Measurements from ENCODE around the gene SLC25A26. TPM values are rescaled to one million over a fixed set of nuclear protein-coding genes. Genes with fewer than 3 reads are reported as not detected.
"Not testable (repeated sequence)": the region's sequence is repeated elsewhere in the genome, so short reads cannot be mapped to it uniquely, and the experiment has no call there.

SLC25A26 gene
- total RNA-seq, 2 experiments from 2014 or later = 12.9 to 15.3 TPM

DNA sequence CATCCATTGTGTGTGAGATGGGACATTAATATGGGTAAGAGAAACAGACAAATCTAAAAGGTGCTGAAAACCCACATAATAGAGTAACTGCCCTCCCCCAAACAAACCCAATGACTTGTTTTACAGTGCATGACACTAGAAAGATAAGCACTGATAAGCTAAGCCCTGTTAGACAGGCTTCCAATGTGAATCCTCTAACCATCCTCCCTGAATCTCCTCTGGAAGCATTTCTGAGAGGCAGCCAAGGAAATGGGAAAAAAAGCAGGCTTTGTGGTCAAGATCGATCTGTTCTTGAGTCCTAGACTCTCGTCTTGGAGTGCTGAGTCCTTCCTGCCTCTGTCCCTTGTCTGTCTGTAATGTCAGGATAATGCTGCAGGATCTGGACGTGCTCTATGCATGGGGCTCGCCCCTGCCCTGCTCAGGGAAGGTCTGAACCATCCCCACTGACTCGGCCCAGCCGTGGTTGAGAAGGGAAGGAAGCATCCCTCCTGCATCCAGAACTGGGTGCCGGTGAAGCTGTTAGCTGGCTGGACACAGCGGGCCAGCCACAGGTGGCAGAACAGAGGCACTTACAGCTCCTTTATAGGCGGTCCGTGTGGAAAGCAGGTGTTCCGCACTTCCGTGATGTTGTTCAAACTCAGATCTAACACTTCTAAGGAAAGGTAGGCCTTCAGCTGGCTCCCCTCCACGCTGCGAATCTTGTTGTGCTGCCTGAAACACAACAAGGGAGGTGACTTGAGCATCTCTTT is 195.9 kb downstream of the SLC25A26 start:
- no peaks in the 10 kb centered on the region for H3K27me3 Mint-ChIP-seq
- peaks cover 23% of the 10 kb centered on the region for H3K4me1 Mint-ChIP-seq
- CTCF ChIA-PET = no interaction called here
- H3K27ac Mint-ChIP-seq = no peak overlapping the region
- no peak overlapping the region for H3K4me3 Mint-ChIP-seq
- no peak for DNase-seq
- H3K9me3 Mint-ChIP-seq = peaks cover 16% of the 10 kb centered on the region
- H3K36me3 Mint-ChIP-seq (ENCODE audit: low read depth) = peaks cover 53% of the 10 kb centered on the region
- POLR2A ChIA-PET = no interaction called here

DNA sequence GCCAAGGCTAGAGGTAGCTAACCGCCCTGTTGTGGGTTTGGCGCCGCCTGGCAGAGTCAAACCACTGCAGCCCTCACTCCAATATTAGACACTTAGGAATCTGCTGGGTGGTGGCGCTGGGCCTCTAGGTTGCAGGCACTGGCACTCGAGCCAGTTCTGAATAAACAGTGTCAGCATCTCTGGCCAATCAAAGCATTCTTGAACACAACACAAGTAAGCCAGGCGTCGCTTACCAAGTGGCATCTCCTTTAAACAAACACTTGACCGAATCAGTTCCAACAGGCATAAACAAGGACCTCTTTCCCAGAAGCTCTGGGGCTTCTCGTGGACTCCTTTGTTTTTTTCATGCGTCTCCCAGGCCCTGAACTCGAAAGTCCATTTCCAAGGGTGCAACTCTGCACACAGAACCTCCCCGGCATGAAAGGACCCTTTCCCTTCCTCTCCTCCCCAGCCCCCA is 197.7 kb downstream of the SLC25A26 start:
- peaks cover 30% of the 10 kb centered on the region for H3K9me3 Mint-ChIP-seq
- ChIA-PET POLR2A (no interaction called here), CTCF (no interaction called here)
- no peaks in the 10 kb centered on the region for H3K27me3 Mint-ChIP-seq
- H3K4me3 Mint-ChIP-seq = no peak overlapping the region
- peaks cover 17% of the 10 kb centered on the region for H3K4me1 Mint-ChIP-seq
- H3K36me3 Mint-ChIP-seq (ENCODE audit: low read depth) = peaks cover 59% of the 10 kb centered on the region
- no peak for DNase-seq
- H3K27ac Mint-ChIP-seq = no peak overlapping the region

DNA sequence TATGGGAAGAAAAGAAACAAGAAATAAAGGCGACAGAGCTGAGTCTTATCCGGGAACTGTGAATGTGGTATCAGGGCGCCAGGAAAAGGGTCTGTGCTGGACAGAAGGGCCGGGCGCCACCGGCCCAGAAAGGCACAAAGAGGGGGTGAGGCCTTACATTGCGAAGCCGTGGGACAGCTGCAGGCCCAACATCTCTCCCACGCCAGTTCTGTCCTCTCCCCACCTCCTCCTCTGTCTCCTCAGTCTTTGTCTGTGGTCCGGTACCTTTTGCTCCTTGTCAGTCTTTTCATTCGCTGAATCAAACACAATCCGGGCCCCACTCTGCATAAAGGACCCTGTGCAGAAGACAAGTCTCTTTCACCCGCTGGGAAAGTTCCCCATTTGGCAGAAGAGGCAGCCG is 198.2 kb downstream of the SLC25A26 start:
- peak overlapping the region; percentile 28 for H3K27ac Mint-ChIP-seq
- peaks cover 35% of the 10 kb centered on the region for H3K9me3 Mint-ChIP-seq
- ChIA-PET CTCF (no interaction called here), POLR2A (no interaction called here)
- H3K4me1 Mint-ChIP-seq = peaks cover 17% of the 10 kb centered on the region
- peaks cover 62% of the 10 kb centered on the region for H3K36me3 Mint-ChIP-seq (ENCODE audit: low read depth)
- no peaks in the 10 kb centered on the region for H3K27me3 Mint-ChIP-seq
- no peak for DNase-seq
- H3K4me3 Mint-ChIP-seq = no peak overlapping the region

DNA sequence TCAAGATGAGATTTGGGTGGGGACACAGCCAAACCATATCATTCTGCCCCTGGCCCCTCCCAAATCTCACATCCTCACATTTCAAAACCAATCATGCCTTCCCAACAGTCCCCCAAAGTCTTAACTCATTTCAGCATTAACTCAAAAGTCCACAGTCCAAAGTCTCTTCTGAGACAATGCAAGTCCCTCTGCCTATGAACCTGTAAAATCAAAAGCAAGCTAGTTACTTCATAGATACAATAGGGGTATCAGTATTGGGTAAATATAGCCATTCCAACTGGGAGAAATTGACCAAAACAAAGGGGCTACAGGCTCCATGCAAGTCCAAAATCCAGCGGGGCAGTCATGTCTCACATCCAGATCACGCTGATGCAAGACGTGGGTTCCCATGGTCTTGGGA is 200.3 kb downstream of the SLC25A26 start:
- DNase-seq, H3K4me3 Mint-ChIP-seq, H3K27me3 Mint-ChIP-seq, H3K27ac Mint-ChIP-seq, POLR2A ChIA-PET, CTCF ChIA-PET: not testable (repeated sequence)
- H3K36me3 Mint-ChIP-seq (ENCODE audit: low read depth) = peaks cover 63% of the 10 kb centered on the region
- H3K9me3 Mint-ChIP-seq = peaks cover 39% of the 10 kb centered on the region
- peaks cover 17% of the 10 kb centered on the region for H3K4me1 Mint-ChIP-seq

DNA sequence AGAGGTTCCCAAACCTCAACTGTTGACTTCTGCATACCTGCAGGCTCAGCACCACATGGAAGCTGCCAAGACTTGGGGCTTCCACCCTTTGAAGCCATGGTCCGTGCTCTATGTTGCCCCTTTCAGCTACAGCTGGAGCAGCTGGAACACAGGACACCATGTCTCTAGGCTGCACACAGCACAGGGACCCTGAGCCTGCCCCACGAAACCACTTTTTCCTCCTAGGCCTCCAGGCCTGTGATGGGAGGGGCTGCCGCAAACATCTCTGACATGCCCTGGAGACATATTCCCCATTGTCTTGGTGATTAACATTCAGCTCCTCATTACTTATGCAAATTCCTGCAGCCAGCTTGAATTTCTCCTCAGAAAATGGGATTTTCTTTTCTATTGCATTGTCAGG is 201.1 kb downstream of the SLC25A26 start:
- Mint-ChIP-seq H3K9me3 (peaks cover 39% of the 10 kb centered on the region), H3K36me3 (ENCODE audit: low read depth) (peaks cover 58% of the 10 kb centered on the region), H3K4me1 (peaks cover 19% of the 10 kb centered on the region)
- H3K27ac Mint-ChIP-seq, H3K4me3 Mint-ChIP-seq, CTCF ChIA-PET, POLR2A ChIA-PET, H3K27me3 Mint-ChIP-seq, DNase-seq: not testable (repeated sequence)

DNA sequence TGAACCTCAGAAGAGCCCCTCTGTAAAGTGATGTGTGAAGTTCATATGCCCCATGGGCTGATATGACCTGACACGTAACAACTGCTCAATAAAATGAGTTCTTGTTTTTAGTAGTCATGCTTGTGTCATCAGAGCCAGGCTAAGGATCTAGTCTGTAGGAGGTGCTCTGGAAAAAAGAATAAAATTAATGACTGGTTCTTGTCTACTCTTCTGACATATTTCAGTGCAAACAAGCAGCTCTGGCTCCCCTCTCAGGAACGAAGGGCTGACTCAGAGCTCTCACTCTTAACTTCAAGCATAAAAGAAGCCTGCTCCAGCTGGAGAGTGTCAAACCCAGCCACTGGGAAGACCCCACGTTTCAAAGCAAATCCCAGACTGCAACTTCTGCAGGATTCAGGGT is 203.0 kb downstream of the SLC25A26 start:
- ChIA-PET CTCF (no interaction called here), POLR2A (no interaction called here)
- H3K4me3 Mint-ChIP-seq = no peak overlapping the region
- no peak for DNase-seq
- no peak overlapping the region for H3K27ac Mint-ChIP-seq
- H3K36me3 Mint-ChIP-seq (ENCODE audit: low read depth) = peaks cover 52% of the 10 kb centered on the region
- H3K4me1 Mint-ChIP-seq = peaks cover 20% of the 10 kb centered on the region
- H3K9me3 Mint-ChIP-seq = peaks cover 39% of the 10 kb centered on the region
- no peaks in the 10 kb centered on the region for H3K27me3 Mint-ChIP-seq

DNA sequence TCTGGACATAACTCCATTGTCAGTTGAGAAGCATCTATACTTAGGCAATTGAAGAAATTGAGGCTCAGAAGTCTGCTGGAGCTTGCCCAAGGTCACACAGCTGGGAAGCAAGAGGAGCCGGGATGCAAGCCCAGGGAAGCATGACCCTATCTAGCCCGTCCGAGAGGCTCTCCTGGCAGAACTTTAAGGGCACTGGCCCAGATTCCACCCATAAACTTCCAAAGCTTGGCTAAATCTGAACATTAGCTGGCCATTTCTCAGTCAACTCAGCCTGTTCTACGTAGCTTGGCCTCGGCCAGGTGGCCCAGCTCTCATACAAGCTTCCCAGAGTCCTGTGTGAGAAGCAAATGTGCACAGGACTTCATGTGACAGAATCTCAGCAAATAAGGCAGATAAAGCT is 204.2 kb downstream of the SLC25A26 start:
- Mint-ChIP-seq H3K27me3 (no peaks in the 10 kb centered on the region), H3K4me1 (peaks cover 16% of the 10 kb centered on the region), H3K4me3 (no peak overlapping the region), H3K36me3 (ENCODE audit: low read depth) (peaks cover 53% of the 10 kb centered on the region), H3K9me3 (peaks cover 36% of the 10 kb centered on the region), H3K27ac (no peak overlapping the region)
- ChIA-PET POLR2A (no interaction called here), CTCF (interaction anchor here (1.2 kb wide), 1 partner anchor 397 kb away, joined by 3 read pairs; no protein-coding TSS in a partner anchor)
- no peak for DNase-seq

DNA sequence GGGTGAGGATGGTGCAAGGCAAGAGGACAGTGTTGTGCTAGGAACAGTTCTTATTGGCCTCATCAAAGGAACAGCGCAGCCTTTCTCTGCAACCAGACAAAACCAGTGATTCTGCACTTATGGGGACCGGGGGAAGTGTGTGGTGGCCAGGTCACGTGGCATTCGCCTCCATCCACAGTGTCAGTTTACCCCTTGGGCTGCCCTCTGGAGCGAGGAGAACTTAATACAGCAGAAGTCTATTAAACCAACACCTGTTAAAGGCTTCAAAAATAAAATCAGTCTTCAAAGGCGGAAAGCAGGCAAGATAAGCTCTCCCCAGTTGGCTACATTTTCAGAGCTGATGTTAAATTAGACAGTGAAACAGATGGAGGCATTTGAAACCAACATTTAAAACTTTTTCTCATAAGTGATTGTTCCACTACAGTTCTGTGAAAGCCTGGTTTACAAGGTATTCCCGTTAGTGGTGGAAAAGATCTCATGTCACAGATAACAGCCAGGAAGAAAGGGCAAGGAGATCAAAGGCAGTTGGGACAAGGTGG is 204.8 kb downstream of the SLC25A26 start:
- H3K27ac Mint-ChIP-seq = no peak overlapping the region
- ChIA-PET POLR2A (no interaction called here), CTCF (interaction anchor here (1.2 kb wide), 1 partner anchor 396 kb away, joined by 3 read pairs; no protein-coding TSS in a partner anchor)
- no peak for DNase-seq
- no peaks in the 10 kb centered on the region for H3K27me3 Mint-ChIP-seq
- no peak overlapping the region for H3K4me3 Mint-ChIP-seq
- peaks cover 47% of the 10 kb centered on the region for H3K36me3 Mint-ChIP-seq (ENCODE audit: low read depth)
- H3K4me1 Mint-ChIP-seq = peaks cover 10% of the 10 kb centered on the region
- H3K9me3 Mint-ChIP-seq = peaks cover 30% of the 10 kb centered on the region

DNA sequence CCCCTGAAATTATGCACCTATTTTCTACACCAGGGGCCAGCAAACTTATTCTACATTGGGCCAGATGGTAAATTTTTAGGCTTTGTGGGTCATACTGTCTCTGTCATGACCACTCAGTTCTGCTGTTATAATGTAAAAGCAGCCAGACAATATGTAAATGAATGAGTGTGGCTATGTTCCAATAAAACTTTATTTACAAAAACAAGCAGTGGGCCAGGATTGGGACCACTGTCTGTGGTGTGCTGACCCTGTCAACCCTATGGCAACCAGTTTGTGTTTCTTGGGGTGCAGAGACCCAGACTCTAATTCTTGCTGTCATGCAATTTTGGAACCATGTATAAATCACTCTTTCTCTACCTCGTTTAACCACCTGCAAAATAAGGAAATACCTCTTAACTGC is 205.3 kb downstream of the SLC25A26 start:
- Mint-ChIP-seq H3K27me3 (no peaks in the 10 kb centered on the region), H3K9me3 (peaks cover 27% of the 10 kb centered on the region), H3K4me3 (no peak overlapping the region), H3K36me3 (ENCODE audit: low read depth) (peaks cover 42% of the 10 kb centered on the region), H3K4me1 (peaks cover 7% of the 10 kb centered on the region), H3K27ac (no peak overlapping the region)
- CTCF ChIA-PET = no interaction called here
- DNase-seq = no peak
- POLR2A ChIA-PET = no interaction called here

DNA sequence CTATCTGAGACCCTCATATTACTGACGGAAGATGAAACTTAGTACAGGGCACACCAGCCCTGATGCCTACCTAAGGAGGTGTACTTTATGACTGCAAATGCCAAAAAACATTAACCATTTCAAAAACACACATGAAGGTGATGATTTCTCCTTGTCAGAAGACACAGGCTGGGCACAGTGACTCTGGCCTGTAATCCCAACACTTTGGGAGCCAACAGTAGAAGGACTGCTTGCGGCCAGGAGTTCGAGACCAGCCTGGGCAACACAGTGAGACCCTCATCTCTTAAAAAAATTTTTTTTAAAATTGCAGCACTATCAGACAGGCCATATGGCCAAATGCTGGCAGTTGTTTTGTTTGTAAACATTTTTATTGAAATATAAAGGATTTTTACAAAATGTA is 206.6 kb downstream of the SLC25A26 start:
- peaks cover 5% of the 10 kb centered on the region for H3K4me1 Mint-ChIP-seq
- H3K36me3 Mint-ChIP-seq (ENCODE audit: low read depth) = peaks cover 39% of the 10 kb centered on the region
- H3K4me3 Mint-ChIP-seq = no peak overlapping the region

DNA sequence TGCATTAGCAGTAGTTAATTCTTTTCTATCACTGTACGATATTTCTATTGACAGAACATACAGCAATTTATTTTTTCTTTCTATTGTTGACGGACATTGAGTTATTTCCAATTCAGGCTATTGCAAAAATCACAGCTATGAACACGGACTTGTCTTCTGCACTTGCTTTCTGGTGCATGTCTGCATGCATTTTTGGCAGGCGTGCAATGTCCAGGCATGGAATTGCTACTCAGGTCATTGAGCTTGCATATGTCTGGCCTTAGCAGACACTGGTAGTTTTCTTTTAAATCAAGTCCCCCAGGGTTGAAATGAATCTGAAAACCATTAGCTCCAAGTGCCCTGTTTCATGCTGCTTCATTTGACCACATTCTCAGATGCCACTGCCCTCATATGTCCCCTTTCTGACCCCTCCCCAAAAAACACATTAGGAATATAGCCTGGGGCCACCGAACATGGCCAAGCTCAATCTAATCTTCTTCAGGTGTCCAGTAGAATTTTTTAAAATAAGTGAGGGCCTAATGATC is 207.2 kb downstream of the SLC25A26 start:
- POLR2A ChIA-PET = no interaction called here
- CTCF ChIA-PET = no interaction called here

More for the DNA sequence above, 206.6 kb downstream of the SLC25A26 start:
- H3K9me3 Mint-ChIP-seq = peaks cover 16% of the 10 kb centered on the region
- ChIA-PET CTCF (no interaction called here), POLR2A (no interaction called here)
- no peak overlapping the region for H3K27ac Mint-ChIP-seq
- DNase-seq = no peak
- no peaks in the 10 kb centered on the region for H3K27me3 Mint-ChIP-seq

More for the DNA sequence above, 207.2 kb downstream of the SLC25A26 start:
- H3K27ac Mint-ChIP-seq = no peak overlapping the region
- no peak overlapping the region for H3K4me3 Mint-ChIP-seq
- peaks cover 10% of the 10 kb centered on the region for H3K9me3 Mint-ChIP-seq
- no peaks in the 10 kb centered on the region for H3K27me3 Mint-ChIP-seq
- peaks cover 34% of the 10 kb centered on the region for H3K36me3 Mint-ChIP-seq (ENCODE audit: low read depth)
- peaks cover 5% of the 10 kb centered on the region for H3K4me1 Mint-ChIP-seq
- no peak for DNase-seq

All from activated CD4-positive, alpha-beta memory T cell treated with anti-CD3 and anti-CD28 coated beads, Interleukin-2, amount 10 ng/mL, durations not matched to agents 7 days and 5 days (primary cell).